Activated CD8-positive, alpha-beta memory T cell treated with anti-CD3 and anti-CD28 coated beads, Interleukin-2, amount 50 U/mL, for 4 hours (primary cell): ENCODE data around the gene SLC9A2.

ENCODE experiments used
- DNase-seq: peaks from one replicate; pipeline ENCODE4 v3.0.0-alpha.2; 2020

Gene SLC9A2

GRCh38 chr2:102677244-102678215, 58.2 kb downstream of the SLC9A2 start:
- no peak for DNase-seq

DNA sequence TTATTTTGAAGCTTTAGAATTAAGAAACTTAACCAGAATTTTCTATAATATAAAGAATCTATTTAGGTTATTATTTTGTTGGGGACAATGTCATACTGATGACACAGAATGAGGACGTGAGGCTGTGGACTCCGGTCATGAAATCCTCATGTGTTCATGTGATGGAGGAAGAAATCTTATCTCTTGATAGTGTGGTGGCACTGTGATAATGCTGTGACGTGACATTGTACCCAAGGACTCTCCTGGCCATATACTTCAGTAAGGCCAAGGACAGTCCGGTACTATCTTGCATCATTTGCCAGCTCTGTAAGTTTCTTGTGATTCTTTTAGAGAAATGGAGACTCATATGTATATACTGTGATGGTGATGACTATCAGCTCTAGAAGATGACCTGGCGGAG, 59.1 kb downstream of the SLC9A2 start:
- no peak for DNase-seq

GRCh38 chr2:102686479-102687439, 67.4 kb downstream of the SLC9A2 start:
- DNase-seq = no peak

DNA sequence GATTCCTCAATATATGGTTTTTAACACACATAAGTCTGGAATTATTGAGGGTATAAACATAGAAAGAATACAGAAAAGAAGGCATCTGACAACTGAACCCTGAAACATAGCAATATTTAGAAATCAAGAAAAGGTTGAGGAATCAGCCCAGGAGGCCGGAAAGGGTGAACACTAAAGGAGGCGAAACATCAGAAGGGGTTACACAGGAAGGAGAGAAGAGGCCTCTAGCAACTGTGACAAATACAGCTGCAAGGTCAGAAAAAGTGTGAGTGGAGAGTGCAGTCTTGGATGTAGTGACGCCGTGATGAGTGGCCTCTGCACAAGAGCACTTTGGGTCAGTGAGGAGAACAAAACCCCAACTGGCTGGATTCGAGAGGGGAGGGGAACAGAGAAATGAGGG, 70.7 kb downstream of the SLC9A2 start:
- no peak for DNase-seq

GRCh38 chr2:102696463-102696862, 77.1 kb downstream of the SLC9A2 start:
- no peak for DNase-seq

GRCh38 chr2:102698369-102699111, 79.2 kb downstream of the SLC9A2 start:
- no peak for DNase-seq

DNA sequence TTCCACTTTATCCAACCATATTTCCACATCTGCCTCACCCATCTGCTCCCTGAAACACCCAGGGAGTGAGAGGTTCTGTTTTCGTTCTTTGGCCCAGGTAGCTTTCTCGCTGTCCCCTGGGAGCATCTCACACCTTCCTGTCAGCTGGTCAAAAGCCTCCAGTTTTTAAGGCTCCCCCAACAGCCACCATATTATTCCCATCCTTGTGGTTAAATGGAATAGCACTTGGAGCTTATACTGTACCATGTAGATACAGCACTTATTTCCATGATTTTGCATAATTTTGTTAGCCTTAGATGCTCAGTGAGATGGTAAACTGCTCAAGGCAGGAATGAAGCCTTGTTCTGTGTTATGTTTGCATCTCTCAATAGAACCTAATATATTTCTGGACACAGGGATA, 84.0 kb downstream of the SLC9A2 start:
- DNase-seq = no peak

DNA sequence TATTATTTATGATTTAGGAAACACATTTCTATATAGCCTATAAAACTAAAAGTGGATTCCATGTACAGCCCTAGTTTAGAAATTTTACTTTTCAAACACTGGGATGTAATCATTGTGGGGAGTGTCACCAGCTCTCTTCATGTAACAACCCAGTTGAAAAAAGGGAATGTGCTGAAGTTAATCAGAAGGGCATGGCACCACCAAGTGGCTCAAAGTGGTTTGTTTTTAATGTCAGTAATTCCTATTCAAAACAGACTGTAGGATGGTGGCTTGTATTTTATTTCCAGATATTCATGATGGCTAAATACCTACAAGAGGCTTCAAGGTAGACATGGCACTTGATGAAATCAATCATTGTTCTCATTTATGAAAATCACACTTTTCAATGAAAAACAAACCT, 84.4 kb downstream of the SLC9A2 start:
- DNase-seq = no peak

GRCh38 chr2:102704531-102704930, 85.2 kb downstream of the SLC9A2 start:
- DNase-seq = no peak

DNA sequence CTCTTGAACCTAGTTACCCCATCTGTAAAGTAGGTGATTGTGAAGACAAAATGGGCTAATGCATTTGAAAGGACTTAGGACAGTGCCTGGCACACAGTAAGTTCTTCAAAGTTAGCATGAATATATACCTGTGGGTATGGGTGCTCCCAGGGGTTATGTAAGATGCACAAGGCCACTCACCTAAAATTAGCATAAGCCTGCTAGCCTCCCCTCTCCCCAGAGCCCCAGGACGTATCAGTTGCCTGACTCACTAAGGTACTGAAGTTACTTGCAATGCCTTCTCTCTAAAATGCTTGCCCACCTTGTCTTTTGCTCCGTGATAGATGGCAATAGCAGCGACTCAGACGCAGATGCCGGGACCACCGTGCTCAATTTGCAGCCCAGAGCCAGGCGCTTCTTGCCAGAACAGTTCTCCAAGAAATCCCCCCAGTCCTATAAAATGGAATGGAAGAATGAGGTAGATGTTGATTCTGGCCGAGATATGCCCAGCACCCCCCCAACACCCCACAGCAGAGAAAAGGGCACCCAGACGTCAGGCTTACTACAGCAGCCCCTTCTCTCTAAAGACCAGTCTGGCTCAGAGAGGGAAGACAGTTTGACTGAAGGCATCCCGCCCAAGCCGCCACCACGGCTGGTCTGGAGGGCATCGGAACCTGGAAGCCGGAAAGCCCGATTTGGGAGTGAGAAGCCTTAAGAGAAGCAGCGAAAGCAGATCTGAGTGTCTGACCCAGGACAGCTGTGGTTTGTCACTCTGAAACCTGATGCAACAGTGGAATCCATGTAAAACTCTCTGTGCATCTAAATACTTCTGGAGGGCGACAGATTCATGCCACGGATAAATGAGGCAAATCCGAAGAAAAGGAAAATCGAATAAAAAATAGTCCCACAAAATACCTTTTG, 88.7 kb downstream of the SLC9A2 start:
- DNase-seq = no peak

DNA sequence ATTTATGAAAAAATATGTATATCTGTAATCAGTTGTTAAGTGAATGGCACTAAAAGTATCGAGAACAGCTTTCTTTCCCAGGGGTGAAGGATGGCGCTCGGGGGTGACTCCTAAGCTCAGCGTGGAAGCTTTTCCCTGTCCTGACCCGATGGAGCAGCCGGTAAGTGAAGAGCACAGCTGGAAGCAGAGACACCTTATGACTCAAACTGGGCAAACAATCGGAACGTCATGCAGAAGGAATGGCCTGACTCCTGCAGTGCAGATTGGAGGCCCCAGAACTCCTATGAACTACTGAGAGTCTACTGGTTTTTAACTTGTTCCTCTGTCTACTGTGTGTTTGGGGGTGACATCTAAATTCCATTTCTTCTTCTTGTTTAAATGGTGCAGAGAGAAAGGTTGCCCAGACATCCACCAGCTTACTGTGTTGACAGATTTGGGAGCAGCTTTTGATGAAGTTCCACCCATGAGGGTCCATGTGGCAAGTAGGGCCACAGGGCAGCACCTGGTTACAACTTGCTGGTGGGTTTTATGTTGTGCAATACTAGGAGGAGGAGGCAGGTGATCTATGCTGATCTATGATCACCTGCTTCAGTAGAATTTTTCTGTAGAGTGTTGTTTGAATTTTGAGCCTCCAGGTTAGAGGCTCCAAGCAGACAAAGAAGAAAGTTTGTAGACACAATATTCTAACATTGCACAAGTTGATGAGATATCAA, 89.7 kb downstream of the SLC9A2 start:
- DNase-seq = no peak

GRCh38 chr2:102717308-102718018, 98.1 kb downstream of the SLC9A2 start:
- no peak for DNase-seq

- DNase-seq = no peak
These were observed 99.3 kb downstream of the SLC9A2 start for GRCh38 chr2:102718387-102719316.

DNA sequence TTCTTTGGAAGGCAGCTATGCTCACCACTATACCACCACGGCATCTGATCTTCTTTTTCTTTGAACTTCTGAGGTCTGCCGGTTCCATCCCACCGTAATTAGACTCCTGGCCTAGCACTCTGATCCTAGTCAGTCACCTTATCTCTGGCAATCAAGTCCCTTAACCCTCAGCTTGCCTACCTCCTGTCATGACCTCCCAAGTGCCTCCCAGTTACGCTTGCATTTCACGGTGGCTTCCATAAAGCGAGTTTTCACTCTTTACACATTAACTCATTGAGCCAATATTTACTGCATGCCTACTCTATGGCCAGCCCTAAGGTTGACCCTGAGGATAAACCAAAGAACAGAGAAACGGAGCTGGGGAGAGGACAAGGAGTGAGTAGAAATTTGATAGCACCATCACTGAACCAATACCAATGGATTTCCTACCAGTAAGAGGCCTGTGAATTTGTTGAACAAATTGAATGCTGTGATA, 104.7 kb downstream of the SLC9A2 start:
- DNase-seq = no peak

- DNase-seq = no peak
These were observed 105.2 kb downstream of the SLC9A2 start for GRCh38 chr2:102724553-102724952.

DNA sequence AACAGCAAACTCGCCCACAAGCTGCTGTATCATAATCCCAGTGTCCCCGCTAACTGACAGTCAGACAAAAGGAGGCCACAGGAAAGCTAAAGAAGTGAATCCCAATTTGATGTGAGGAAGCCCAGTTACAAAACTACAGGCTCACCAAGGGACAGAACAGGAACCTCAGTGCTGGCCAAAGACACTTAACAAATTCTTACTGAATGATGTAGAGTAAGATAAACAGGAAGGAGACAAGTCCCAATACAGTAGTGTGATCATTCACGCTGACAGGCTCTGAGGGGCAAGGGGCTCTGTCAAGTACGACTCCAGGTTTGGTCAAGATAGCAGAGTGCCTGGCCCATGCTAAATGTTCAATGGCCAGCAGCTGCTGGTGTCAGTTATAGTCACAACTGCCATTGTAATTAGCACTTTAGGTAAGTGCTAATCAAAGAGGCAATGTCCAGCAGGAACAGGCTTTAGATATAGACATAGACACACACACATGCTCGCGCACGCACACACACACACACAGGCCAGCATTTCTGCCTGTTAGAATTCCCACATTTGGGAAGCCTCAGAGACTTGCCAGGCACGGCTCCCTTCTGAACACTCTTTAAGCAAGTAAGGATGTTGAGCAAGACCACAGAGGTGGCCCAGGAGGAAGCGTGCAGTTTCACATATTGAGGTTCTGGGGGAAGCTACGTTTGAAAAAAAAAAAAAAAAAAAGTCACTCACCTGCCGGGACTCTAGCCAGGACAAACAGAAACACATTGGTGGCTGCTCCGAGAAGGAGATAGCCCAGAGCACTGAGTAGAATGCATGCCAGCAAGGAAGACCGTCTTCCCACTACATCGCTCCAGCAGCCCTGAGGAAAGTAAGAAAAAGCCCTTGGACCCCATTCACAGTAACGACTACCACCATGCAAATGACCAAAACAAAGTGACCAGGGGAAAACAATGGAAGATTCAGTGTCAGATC, 107.1 kb downstream of the SLC9A2 start:
- no peak for DNase-seq

- no peak for DNase-seq
These were observed 116.2 kb downstream of the SLC9A2 start for GRCh38 chr2:102735416-102736109.
